DMS79 treated with DMSO at 0.1 percent for 48 hours (cell line): ENCODE measurements around the gene PLA2G2F.

Experiments
- DNase-seq: peaks from one replicate; lab custom pipeline; 2025; lab: John Stamatoyannopoulos, UW

The PLA2G2F gene

DNA sequence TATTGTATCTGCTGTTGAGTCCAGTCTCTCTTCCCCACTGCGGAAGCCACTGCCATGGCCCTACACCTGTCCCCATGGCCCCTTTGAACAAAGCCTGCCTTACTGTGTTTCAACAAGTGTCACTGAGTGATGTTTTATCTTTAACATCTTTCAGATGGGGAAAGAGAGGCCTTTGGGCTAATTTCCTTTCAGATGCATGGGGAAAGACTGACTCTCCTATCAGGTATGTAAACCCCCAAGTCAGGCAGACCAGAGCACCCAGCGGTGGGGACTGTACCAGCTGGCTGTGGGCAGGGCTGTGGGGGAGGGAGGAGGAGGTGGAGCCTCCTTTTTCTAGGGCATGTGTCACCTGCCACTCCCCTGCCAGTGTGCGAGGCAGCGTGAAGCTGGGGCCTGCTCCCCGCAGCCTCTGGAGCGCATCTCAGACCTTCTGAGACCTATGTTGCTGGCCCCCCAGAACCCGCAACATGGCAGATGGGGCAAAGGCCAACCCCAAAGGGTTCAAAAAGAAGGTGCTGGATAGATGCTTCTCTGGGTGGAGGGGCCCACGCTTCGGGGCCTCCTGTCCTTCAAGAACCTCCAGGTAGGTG lies at the start of gene PLA2G2F:
TSS of gene PLA2G2F (plus strand) at position 363 of the 590 bp plus-strand sequence. CDS start at position 468, 105 bp downstream.
- no peak for DNase-seq

DNA sequence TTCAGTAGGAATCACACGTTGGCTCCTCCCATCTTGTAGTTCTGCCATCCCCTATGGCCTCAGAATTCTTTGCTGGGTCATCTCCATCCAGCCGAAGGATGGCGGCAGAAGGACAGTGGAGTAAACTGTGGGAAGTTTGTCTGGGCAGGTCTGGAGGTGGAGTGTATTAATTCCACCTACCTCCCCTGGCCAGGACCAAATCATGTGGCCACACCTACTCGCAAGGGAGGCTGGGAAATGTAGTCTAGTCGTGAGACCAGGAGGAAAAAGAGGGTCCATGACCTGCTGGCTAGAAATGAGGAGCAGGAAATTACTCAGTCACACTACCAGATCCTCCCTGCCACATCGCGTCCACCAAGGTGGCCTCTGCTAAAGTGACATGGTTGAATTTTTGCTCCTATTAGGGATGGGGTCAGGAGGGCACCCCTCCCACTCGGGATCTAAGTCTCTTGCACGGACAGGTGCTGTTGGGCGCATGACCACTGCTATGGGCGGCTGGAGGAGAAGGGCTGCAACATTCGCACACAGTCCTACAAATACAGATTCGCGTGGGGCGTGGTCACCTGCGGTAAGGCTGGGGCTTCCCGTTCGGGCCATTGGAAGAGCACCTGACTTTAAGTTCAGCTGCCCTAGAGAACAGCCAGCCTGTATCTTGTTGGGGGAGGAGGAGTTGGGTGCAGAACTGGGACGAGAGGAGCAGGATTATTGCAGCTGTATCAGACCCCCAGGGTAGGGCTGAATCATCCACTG lies 49.6 kb upstream of the PLA2G2F start:
- no peak for DNase-seq

- DNase-seq = no peak
Measured at GRCh38 chr1:20090119-20090518, 49.0 kb upstream of the PLA2G2F start.

- no peak for DNase-seq
Measured at GRCh38 chr1:20090641-20091040, 48.5 kb upstream of the PLA2G2F start.

DNA sequence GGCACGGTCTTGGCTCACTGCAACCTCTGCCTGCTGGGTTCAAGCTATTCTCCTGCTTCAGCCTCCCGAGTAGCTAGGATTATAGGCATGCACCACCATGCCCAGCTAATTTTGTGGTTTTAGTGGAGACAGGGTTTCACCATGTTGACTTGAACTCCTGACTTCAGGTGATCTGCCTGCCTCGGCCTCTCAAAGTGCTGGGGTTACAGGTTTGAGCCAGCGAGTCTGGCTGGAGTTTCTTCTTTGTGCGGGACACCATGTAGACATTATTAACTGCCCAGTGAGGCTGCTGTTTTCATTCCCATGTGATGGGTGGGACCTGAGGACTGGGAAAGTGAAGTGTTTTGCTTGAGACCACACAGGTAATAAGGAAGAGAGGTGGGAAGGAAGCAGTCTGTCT lies 45.8 kb upstream of the PLA2G2F start:
- DNase-seq = no peak

DNA sequence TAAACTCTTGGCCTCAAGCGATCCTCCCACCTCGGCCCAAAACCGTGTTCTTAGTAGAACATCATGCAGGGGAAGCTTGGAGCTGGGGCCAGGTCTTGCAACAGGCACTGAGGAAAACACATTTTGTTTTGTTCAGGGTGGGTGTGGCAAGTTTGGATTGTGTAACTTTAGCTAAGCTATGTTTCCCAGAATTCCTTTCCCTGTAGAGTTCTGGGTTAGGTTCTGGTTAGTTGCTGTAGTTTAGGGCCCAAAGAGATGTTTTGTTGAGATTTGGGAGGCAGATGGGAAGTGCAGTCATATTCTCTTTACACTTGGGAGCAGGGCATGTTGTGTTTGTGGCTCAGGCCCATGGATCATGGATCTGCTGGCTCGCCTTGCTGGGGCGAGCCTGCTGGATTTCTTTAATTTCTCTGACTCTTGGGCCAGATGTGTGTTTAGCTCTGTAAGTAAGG lies 45.2 kb upstream of the PLA2G2F start:
- DNase-seq = no peak

DNA sequence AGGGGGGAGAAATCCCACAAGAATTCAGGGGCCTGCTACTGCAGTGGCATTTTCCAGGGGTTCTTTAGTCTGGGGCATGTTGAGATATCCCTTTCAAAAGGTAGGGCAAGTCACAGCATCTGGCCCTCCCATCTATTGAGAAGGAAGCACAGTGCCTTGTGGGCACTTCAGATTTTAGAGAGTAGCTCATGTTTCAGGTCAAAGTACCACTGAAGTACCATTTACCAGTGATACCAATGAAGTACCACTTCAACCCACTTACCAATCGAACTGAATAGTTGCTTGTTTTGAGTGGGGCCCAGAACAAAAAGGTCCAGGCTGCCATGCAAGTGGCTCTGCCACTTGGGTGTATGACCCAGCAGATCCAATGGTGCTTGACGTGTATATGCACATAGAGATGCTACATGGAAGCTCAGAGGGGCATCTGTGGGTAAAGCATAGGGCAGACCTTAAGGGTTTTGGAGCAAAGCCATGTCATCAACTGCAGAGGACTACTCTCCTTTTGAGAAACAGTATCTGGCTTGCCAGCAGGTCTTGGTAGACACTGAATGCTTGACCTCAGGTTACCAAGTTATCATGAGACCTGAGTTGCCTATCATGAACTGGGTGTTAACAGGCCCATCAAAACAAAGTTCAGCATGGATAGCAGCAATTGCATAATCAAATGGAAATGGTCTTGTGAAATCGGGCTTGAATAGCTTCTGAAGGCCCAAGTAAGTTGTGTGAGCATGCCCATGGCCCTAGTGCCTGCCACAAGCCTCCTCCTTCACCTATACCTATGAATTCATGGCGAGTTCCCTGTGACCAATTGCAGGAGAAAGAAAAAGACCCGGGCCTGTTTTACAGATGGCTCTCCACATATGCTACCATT lies 43.3 kb upstream of the PLA2G2F start:
- peak; percentile 84 for DNase-seq

- DNase-seq = no peak
Measured at GRCh38 chr1:20096840-20097447, 42.2 kb upstream of the PLA2G2F start.

- DNase-seq = no peak
Measured at GRCh38 chr1:20099533-20099932, 39.6 kb upstream of the PLA2G2F start.

- DNase-seq = no peak
Measured at GRCh38 chr1:20100632-20101355, 38.3 kb upstream of the PLA2G2F start.

GRCh38 chr1:20102875-20103274 lies 36.2 kb upstream of the PLA2G2F start:
- no peak for DNase-seq

DNA sequence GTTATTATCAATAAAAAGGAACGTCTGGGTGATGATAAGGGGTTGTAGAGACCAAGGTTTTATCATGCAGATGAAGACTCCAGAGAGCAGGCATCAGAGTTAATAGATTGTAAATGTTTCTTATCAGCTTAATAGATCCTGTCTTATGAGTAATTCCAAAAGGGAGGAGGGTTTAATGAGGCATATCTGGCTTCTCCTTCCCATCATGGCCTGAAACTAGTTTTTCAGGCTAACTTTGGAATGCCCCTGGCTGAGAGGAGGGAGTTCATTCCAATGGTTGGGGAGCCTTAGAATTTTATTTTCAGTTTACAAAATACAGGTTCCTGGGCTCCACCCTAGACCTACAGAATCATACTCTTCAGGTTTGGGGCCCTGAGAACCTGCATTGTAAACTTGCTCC lies 33.3 kb upstream of the PLA2G2F start:
- DNase-seq = no peak

GRCh38 chr1:20107351-20107750 lies 31.8 kb upstream of the PLA2G2F start:
- DNase-seq = no peak

DNA sequence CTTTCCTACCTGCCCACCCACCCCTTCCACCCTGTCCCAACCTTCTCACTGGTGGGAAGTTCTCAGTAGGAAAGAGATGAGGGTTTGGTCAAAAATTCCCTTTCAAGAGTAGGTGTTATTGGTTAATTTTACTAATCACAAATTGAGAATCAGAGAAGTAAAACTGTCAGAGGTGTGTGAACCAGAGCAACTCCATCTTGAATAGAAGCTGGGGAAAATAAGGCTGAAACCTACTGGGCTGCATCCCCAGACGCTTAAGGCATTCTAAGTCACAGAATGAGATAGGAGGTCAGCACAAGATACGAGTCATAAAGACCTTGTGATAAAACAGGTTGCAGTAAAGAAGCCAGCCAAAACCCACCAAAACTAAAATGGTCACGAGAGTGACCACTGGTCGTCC lies 31.3 kb upstream of the PLA2G2F start:
- no peak for DNase-seq

- no peak for DNase-seq
Measured at GRCh38 chr1:20108366-20109123, 30.6 kb upstream of the PLA2G2F start.

DNA sequence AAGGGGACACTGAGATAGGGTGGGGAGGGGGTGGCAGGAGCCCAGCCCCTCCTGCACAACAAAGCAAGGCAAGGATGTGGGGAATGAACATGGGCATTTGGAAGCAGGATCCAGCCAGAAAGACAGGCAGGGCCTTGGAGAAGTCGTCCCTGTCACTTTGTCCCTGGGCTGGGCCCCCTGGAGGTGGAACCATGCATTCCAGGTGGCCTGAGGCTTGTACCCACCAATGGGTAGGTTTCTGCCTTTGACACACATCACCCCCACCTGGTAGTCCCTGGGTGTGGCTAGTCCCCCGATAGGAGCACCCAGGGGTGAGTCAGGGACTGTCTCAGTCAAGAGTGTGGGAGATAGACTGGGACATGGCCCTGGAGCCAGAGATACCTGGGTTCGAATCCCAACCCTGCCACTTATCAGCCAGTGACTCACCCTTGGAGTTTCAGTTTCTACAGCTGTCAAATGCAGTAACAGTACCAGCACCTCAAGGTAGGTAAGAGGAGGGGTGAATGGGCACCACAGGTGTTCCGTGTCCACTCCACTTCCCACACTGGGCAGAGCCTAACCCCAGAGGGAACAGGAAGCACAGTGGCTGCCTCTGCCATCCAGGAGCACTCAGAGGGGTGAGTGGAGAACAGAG lies 29.8 kb upstream of the PLA2G2F start:
- no peak for DNase-seq

- no peak for DNase-seq
Measured at GRCh38 chr1:20110679-20111078, 28.4 kb upstream of the PLA2G2F start.

- no peak for DNase-seq
Measured at GRCh38 chr1:20111452-20111851, 27.7 kb upstream of the PLA2G2F start.

DNA sequence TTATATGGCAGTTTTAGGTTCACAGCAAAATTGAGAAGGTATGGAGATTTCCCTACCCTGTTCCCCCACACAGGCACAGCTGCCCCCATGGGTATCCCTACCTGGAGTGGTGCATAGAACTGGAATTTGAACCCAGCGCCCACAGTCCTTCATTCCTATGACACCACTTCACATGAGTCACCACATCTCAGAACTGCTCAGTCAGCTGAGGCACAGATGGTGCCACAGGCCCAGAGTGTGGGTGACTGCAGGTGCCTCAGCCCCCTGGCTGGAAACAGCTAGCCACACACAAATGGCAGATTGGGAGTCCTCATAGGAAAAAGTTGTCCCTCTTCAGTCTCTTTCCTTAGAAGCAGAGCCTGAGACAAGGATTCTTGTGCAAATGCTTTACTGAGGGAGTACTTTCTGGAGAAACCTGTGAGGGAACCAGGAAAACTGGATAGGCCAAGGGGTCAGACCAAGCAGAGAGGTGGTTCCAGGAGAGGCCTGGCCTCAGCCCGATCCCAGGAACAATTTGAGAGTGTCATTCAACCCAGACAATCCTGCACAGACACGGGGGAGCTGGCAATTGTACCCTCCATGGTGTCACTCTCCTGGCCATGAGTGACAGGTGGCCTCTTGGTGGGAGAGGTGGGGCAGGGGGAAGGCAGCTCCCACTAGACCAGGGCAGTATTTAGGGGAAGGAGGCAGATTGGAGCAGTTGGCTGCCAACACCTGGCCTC lies 26.7 kb upstream of the PLA2G2F start:
- DNase-seq = no peak
